Lung microvascular endothelial cell (primary cell): Measurements from ENCODE around the gene USP3. TPM values are rescaled to one million over a fixed set of nuclear protein-coding genes. Genes with fewer than 3 reads are reported as not detected.

Experiments
- total RNA-seq: library from RNA; depleted of rRNA; stranded (reverse); fragments of >200 nt; gene quantifications from 2 replicates; pipeline ENCODE4 v1.2.1, GENCODE V29; 2014

Gene USP3
- total RNA-seq, 1 donor from 2014 or later, result 30.0 TPM

Other genes with a start within 250 kb of the USP3 start
- gene APH1B, start 227.0 kb upstream of the USP3 start, total RNA-seq, result 18.3 and 25.6 TPM in 2 replicates
- 0.22 and 0.40 TPM in 2 replicates for gene CA12, start 122.7 kb upstream of the USP3 start, total RNA-seq
- under 0.01 and 0.20 TPM in 2 replicates for gene FBXL22, start 92.8 kb downstream of the USP3 start, total RNA-seq